HG03354 (cell line): ENCODE measurements around the gene TMEM161B.
"Not testable (repeated sequence)": the region's sequence is repeated elsewhere in the genome, so short reads cannot be mapped to it uniquely, and the experiment has no call there.

Source experiments
- ATAC-seq: cut with Tn5 transposase; IDR thresholded peaks from one replicate; pipeline ENCODE4 v1.9.1; 2021; ENCODE audit warnings: mild to moderate bottlenecking; ENCODE audit not compliant: unreplicated experiment, poor library complexity, severe bottlenecking

The TMEM161B gene

DNA sequence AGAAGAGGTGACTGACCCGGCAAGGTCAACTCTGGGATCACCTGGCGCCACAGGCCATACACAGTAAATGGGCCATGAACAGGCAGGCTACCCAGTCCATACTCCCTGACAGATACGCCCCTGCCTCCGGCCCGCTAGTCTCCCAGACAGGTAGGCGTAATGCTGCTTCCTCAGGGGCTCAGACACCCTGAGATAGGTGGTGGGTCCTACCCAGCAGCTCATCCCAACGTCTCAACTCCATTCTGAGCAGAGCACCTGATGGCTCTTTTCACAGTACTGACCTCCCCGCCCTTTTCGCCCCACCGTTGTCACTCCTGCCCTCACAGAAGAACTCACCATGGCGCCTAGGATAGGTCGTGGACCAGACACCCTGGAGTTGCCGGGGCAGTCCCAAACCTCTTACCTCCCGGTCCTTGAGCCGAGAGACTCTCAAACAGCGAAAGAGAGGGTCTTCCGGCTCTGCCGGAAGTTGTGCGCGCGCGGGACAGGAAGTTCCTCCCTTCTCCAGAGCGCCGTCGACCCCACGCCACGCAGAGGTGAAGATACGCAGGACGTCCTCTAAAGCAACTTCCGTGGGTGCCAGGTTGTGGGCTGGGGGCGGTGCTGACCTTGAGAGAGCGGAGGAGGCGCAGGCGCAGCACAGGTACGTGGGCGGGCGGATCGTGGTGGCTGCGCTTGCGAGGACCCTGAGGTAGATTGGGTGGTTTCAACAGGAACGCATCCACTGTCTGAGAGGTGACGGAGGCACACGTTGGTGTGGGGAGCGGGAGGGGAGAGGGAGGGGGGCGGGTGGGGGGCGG lies at the start of gene TMEM161B:
Gene TMEM161B (minus strand): TSS at position 461 of the 800 bp plus-strand sequence. CDS start 122 bp downstream, at position 339.
- peak; percentile 99 for ATAC-seq

DNA sequence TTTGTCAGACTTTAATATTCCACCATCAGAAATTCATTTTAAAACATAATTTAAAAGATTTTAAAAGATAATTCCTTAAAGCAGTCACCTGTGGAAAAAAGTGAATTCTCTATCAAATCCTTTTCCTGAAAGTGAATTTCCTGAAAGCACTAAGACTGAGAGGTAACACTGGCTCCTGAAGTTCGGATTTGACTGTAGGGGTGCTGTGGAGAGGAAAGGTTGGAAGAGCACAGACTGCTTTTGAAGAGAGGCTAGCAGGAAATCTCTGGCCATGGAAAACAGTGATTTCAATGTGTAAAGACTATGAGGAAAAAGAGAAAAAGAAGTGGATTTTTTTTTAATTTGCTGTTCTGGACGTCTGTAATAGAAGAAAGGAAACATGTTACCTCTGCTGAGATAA lies 35.7 kb upstream of the TMEM161B start:
- ATAC-seq, result no peak

DNA sequence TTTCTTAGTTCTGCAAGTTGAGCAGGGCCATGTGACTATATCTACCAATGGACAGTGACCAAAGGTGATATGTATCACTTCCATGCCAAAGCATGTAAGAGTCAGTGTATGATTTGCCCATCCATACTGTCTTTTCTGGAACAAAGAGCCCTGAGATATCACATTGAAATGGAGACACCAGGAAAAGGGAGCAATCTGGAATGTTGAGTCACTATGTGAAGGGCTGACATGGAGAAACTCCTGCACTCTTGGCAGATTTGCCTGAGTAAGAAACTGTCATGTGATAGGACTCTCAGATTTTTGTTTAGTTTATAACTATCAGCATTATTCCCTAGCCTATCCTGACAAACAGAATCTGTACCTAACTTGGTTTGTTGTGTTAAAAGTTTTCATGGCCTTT lies 29.8 kb upstream of the TMEM161B start:
- no peak for ATAC-seq

DNA sequence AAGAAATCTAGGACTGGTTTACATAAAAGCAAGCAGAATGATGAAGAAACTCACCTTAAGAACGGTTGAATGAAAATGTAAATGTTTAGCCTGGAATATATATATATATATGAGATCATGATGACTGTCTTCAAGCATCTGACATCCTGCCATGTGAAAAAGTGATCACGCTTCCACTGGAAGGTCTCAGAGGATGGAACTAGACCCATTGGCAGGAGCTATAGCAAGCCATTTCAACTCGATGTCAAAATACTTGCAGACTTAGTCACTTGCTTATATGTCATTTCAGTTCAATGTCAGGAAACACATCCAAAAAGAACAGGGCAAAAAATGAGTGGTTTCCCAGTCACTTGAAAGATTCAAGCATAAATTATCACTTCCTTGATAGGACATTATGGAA lies 22.2 kb upstream of the TMEM161B start:
- no peak for ATAC-seq

DNA sequence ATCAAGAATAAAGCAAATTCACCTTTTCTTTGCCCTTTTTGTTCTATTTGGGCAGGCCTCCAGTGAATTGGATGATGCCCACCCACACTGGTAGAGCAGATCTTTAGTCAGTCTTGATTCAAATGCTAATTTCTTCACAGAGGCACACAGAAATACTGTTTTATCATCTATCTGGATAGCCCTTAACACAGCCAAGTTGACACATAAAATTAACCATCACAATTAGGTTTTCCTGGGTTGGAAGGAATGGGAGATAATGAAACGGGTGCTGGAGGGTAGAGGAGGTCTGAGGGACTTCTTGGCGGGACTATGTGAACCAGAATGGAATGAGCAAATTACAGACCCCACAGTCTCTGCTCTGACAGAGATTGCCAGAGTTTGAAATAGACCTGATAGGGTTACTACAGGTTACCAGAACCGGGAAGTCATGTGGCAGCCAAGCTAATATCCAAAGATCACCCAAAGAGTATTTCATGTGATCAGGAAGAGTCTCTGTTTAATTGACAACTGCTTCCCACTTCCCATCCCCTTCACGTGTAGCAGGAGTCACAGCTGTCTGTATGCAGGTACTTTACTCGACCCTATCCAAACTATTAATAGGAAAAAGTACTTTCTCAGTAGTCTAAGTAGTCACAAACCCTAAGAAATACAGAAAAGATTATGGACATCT lies 20.0 kb upstream of the TMEM161B start:
- no peak for ATAC-seq

DNA sequence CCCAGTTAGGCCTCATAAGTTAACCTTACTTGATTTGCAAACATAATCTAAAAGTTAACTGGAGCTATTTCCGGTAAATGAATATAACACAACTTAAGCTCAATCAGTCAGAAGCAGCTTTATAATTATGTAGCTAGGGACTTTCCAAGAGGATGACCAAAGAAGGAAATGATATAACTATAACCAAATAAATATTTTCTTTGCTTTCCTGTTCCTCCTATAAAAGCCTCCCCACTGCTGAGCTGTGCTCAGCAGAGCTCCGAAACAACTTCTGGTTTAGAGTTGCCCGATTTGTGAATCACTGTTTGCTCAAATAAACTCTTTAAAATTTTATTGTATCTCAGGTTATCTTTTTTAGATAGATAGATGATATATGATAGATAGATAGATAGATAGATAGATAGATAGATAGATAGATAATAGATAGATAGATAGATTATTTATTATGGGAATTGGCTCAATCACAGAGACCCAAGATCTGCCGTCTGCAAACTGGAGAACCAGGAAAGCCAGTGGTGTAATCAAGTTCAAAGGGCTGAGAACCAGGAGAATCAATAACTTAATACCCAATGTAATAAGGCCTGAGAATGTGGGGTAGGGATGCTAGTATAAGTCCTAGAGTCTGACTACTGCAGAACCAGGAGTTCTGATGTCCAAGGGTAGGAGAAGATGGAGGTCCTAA lies 19.3 kb upstream of the TMEM161B start:
- no peak for ATAC-seq

DNA sequence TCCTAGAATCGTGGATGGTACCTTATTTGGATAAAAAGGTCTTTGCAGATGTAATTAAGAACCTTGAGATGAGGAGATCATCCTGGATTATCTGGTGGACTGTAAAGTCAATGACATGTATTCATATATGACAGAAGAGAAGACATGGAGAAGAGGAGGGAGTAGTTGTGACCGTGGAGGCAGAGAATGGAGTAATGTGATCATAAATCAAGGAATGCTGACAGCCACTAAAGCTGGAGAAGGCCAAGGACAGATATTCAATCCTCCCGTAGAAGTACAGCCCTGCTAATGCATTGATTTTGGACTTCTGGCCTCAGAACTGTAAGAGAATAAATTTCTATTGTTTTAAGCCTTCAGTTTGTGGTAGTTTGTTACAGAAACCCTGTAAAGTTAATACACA lies 18.7 kb upstream of the TMEM161B start:
- ATAC-seq, result no peak

DNA sequence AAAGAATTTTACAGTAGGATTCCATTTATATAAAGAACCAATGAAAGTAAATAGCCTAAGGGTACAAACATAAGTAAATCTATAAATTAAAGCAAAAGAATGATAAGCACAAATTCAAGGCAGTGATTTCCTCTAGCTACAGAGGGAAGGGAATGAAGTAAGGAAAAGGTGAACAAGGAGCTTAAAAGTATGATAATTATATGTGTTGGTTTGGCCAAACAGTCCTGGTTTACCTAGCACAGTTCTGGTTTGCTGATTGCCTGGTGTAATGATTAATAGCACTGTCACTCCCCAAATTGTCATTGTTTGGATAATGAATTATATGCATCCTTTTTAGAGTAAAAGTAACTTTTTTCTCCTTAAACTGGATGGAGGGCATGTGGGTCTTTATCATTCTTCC lies 15.0 kb upstream of the TMEM161B start:
- ATAC-seq, result no peak

DNA sequence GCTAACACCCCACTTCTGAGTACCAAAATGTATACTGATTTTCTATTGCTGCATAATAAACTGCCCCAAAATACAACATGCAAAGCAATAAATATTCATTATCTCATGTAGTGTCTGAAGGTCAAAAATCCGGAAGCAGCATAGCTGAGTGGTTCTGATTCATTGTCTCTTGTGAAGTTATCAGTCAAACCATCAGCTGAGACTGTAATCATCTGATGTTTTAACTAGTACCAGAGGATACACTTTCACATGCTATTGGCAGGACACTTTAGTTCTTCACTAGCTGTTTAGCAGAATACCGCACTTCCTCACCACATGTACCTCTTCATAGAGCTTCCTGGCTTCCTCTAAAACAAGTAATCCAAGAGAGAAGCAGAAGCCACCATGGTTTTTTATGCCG lies 12.7 kb upstream of the TMEM161B start:
- ATAC-seq, result no peak

DNA sequence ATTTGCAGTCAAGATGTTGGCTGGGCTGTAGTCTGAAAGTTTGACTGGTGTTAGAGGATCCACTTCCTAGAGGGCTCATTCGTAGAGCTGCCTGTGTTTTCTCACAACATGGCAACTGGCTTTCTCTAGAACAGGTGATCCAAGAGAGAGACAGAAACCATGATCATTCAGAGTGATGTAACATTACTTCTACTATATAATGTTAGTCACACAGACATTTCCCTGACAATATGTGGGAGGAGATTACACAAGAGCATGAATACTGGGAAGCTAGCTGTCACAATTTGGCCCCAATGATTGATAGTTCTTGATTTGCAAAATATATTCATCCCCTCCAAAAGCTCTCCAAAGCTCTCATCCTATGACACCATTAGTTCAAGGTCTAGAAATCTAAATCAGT lies 10.9 kb upstream of the TMEM161B start:
- ATAC-seq, result no peak

DNA sequence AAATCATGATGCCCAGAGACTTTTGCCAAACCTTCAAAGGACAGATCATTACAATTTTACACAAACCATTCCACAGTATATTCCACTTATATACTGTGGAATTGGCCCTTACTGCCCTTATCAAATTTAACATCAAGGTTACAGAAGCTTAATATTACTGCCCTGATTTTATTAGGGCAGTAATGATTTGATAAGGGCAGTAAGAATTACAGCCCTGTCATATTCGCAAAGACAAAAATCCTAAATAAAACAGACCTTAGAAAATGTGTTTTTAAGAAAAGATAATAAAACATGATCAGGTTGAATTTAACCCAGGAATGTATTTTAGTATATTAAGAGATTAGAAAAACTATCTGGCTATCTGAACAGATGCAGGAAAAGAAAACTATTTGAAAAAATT lies 7.7 kb upstream of the TMEM161B start:
- ATAC-seq, result no peak

DNA sequence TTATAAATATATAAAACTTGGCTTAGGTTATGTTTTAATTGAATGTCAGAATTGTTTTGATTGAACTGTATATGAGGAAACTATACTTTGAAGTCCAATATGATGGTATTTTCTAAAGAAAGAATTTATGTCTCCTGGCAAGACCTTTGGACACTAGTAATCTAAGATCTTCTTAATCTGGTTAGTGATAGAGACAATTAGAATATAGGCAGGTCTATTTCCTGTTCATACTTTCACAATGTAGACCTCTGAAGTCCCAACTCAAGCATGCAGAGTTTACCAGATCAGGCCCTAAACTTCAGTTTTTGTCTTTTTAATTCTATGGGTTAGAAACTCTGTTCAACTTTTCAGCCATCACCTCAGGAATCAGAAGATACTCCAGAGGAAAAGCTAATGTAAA lies 6.9 kb upstream of the TMEM161B start:
- ATAC-seq, result no peak

DNA sequence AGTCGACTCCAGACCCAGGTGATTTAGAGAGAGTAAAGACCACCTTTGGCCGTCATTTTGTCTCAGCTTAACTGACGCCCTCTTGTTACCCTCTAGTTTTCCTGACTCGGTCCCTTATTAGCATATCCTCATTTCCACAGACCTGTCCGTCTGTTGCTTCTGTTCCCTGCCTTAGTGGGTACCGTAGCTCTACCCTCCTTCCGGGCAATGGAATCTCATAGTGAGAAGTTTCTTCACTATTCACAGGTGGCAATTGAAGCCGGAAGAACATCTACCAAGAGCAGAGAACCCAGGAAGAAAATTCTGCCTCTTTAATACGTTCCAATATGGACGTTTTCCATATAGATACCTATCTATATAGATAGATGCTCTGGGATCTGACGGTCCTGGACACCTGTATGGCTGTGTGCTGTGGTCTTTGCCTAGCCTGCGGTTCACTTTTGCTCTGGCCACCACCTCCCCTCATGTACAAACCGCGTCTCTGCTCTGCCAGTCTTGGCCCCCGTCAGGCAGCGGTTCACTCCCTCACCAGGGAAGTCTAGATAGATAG lies 652 bp upstream of the TMEM161B start:
- ATAC-seq, result peak; percentile 15

DNA sequence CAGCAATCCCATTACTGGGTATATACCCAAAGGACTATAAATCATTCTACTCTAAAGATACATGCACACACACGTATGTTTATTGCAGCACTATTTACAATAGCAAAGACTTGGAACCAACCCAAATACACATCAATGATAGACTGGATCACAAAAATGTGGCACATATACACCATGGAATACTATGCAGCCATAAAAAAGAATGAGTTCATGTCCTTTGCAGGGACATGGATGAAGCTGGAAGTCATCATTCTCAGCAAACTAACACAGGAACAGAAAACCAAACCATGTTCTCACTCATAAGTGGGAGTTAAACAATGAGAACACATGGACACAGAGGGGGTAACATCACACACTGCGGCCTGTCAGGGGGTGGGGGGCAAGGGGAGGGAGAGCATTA lies 4.1 kb downstream of the TMEM161B start:
- not testable (repeated sequence) for ATAC-seq

DNA sequence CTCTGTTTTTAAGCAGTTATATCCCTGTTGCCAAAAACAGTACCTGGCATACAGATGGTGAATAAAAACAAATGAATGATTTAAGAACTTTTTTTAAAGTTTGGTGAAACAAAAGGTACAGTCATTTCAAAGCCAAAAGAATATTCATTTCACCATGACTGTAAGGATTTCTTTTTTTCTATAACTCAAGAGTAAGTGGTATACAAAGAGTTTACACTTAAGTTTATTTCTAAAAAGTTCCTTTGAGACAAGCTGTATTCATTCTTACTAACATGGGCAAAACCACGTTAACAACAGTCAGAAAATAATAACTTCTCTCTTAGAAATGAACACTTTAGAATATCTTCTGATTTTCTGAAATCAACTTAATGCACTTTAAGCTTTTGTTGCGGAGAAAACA lies 5.3 kb downstream of the TMEM161B start:
- ATAC-seq, result no peak

DNA sequence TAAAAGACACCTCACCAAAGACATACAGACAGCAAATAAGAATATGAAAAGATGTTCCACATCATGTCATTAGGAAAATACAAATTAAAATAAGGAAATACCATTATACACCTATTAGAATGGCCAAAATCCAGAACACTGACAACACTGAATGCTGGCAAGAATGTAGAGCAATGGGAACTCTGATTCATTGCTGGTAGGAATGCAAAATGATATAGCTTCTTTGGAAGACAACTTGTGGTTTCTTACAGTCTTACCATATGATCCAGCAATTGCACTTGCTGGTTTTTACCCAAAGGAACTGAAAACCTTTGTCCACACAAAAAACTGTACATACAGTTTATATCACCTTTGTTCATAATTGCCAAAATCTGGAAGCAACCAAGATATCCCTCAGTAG lies 6.5 kb downstream of the TMEM161B start:
- ATAC-seq, result no peak

DNA sequence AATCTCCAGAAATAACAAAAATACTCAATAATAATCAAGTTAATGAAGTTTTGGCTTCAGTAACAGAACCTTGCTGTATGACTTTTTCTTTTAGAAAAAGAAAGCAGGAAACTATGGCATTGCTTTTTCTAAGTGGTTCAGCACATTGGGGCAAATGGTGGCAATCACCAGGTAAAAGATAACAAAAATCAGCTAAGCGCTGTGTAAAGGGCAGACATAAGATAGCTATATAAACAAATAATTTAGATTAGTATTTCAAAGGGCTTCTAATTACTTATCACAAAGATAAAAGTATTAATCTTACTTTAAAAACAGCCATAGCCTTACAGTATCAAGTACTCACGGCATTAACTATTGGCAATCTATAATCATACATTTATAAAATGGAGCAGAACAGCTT lies 10.0 kb downstream of the TMEM161B start:
- no peak for ATAC-seq

DNA sequence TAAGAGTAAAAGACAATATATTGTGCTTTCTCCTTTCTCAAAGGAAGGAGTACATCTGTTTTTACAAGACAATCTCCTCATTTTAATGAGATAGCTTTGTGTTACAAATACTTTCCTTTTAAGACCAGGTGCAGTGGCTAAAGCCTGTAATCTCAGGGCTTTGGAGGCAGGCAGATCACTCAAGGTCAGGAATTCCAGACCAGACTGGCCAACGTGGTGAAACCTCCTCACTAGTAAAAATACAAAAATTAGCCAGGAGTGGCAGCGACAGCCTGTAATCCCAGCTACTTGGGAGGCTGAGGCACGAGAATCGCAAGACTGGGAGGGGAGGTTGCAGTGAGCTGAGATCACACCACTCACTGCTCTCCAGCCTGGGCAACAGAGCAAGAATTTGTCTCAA lies 11.8 kb downstream of the TMEM161B start:
- no peak for ATAC-seq

DNA sequence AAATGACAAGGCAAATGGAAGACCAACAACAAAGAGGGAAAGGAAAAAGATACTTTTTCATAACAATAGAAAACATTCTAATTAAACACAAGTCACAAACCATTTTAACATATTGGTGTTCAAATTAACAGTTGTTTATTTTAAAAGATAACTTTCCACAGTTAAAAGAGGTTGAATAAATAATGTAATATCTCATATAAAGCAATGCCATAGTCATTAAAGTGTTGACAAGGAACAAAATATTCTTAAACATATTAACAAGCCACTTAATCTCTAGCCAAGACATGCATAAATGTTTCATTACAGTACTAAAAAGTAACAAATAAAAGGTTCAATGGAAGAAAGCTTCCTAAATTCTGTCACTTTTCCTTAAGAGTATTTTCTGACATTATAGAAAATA lies 12.6 kb downstream of the TMEM161B start:
- ATAC-seq, result no peak

DNA sequence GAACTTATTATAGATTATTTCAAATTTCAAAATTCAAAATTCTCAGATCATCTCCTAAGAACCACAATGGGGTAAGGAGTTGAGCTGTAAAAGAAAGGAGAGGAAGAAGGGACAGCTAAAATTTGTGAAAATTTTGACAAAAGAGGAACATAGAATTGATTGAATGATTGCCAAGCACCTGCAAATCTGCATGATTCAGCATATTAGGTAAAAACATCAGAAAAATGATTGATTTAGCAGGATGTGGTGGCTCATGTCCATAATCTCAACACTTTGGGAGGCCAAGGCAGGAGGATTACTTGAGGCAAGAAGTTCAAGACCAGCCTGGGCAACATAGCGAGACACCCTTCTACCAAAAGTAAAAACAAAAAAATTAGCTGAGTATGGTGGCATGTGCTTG lies 14.3 kb downstream of the TMEM161B start:
- ATAC-seq, result no peak
